BLaER1 treated with 17β-estradiol and CSF1 and Interleukin-3, amounts not matched to agents 10 nM and 100 nM (cell line): Measurements from ENCODE around the gene PLEKHN1.

Source experiments
- H3K27ac ChIP-seq, 11 experiments: shearing (Covaris generic); formaldehyde crosslinking; 2 replicates each; pipeline ENCODE4 v1.8.1; 2022
- H3K27me3 ChIP-seq, 11 experiments: shearing (Covaris generic); formaldehyde crosslinking; 2 replicates each; pipeline ENCODE4 v1.8.1; 2022
- H3K36me3 ChIP-seq, 11 experiments: shearing (Covaris generic); formaldehyde crosslinking; 2 replicates each; pipeline ENCODE4 v1.8.1; 2022
- H3K4me1 ChIP-seq, 10 experiments: shearing (Covaris generic); formaldehyde crosslinking; 2 replicates each; pipeline ENCODE4 v1.8.1; 2022
- H3K4me2 ChIP-seq, 11 experiments: shearing (Covaris generic); formaldehyde crosslinking; 2 replicates each; pipeline ENCODE4 v1.8.1; 2022
- H3K4me3 ChIP-seq, 10 experiments: shearing (Covaris generic); formaldehyde crosslinking; 2 replicates each; pipeline ENCODE4 v1.8.1; 2022
- H3K9ac ChIP-seq, 11 experiments: shearing (Covaris generic); formaldehyde crosslinking; 2 replicates each; pipeline ENCODE4 v1.8.1; 2022
- H3K9me3 ChIP-seq, 11 experiments: shearing (Covaris generic); formaldehyde crosslinking; replicated peaks in 1 of 11; 2 replicates each; pipeline ENCODE4 v1.8.1; 2022
- H4K20me1 ChIP-seq, 11 experiments: shearing (Covaris generic); formaldehyde crosslinking; 2 replicates each; pipeline ENCODE4 v1.8.1; 2022
- Cebpa-rat ChIP-seq, 11 experiments: shearing (Covaris generic); IDR thresholded peaks; 2 replicates each; pipeline ENCODE4 v1.8.1; 2022

The PLEKHN1 gene

DNA sequence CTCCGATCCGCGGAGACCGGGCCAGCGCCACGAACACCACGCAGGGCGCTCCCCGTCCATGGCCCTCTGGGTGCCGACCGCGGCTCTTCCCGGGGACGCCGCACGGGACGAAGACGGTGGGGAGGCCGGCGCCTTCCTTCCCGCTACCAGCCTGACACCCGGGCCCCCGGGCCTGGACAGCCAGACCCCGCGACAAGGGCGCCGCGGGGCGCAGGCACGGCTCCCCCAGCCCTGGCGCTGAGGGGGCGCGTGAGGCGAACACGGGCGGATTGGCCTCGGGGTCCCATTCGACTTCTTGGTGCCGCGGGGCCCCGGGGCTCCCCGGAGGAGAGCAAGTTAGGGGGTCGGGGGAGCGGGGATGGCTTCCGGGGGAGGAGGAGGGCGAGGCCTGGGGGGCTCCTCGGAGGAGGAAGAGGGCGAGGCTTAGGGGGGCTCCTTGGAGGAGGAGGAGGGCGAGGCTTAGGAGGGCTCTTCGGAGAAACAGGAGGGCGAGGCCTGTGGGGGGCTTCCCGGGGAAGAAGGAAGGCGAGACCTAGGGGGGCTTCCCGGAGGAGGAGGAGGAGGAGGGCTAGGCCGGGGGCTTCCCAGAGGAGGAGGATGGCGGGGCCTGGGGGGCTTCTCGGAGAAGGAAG lies 6.4 kb upstream of the PLEKHN1 start:
- TF ChIP-seq Cebpa-rat (IDR thresholded peaks at IDR 0.05): no peak
- Histone ChIP-seq H3K36me3 (peaks cover 23 to 50% (median 45%) of the 10 kb centered on the region in 11 experiments), H3K4me2 (peak overlapping the region; percentile 91 to 100 (median 97)), H4K20me1 (peaks cover 0 to 72% (median 51%) of the 10 kb centered on the region in 11 experiments; a peak in 19 of 22 replicates), H3K4me3 (peak overlapping the region; percentile 84 to 100 (median 96)), H3K4me1 (peaks cover 49 to 58% (median 52%) of the 10 kb centered on the region in 10 experiments), H3K9me3 (no peaks in the 10 kb centered on the region), H3K9ac (peak overlapping the region; percentile 70 to 92 (median 86)), H3K27me3 (peaks cover 6 to 17% (median 7%) of the 10 kb centered on the region in 11 experiments; a peak in 18 of 22 replicates), H3K27ac (peak overlapping the region; percentile 32 to 84 (median 70); a peak in 21 of 22 replicates)

DNA sequence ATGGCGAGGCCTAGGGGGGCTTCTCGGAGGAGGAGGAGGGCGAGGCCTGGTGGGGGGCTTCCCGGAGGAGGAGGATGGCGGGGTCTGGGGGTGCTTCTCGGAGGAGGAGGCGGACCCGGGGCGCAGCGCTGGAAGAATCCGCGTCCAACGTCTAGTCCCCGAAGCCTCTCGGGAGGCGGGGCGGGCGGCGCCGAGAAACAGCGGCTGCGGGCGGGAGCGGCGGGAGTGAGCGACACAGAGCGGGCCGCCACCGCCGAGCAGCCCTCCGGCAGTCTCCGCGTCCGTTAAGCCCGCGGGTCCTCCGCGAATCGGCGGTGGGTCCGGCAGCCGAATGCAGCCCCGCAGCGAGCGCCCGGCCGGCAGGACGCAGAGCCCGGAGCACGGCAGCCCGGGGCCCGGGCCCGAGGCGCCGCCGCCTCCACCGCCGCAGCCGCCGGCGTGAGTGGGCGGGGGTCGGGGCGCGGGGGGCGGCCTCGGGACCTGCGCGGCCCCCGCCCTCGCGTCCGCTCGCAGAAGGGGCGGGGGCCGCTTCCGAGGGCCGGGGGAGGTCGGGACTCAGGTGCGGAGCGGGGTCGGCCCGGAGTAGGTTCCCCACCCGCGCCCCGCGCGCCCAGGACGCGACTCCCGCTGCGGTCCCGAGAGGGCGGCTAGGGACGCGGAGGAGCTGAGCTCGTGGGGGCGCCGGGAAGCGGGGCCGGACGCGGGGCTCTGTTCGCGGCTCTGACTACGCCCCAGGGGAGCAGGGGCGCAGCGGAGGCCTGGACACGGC lies 5.7 kb upstream of the PLEKHN1 start, which contains the start of gene KLHL17:
TSS of gene KLHL17 (plus strand) at position 222 of the 769 bp plus-strand sequence. CDS start at position 332, 110 bp downstream.
- peak within 1 kb of the TSS; percentile 32 to 84 (median 70); a peak in 21 of 22 replicates for H3K27ac ChIP-seq

GRCh38 chr1:961132-961669 lies 5.1 kb upstream of the PLEKHN1 start:
- peak overlapping the region; percentile 91 to 100 (median 97) for H3K4me2 ChIP-seq
- no peak for TF ChIP-seq Cebpa-rat (IDR thresholded peaks at IDR 0.05)
- peak overlapping the region; percentile 84 to 100 (median 96) for H3K4me3 ChIP-seq
- H3K36me3 ChIP-seq: peaks cover 21 to 45% (median 35%) of the 10 kb centered on the region in 11 experiments
- H3K27me3 ChIP-seq: peaks cover 6 to 23% (median 11%) of the 10 kb centered on the region in 11 experiments; a peak in 19 of 22 replicates
- H3K9ac ChIP-seq: peak overlapping the region; percentile 70 to 92 (median 86)
- peak overlapping the region; percentile 32 to 75 (median 70); a peak in 17 of 22 replicates for H3K27ac ChIP-seq
- H3K4me1 ChIP-seq: peaks cover 43 to 55% (median 48%) of the 10 kb centered on the region in 10 experiments
- peaks cover 0 to 70% (median 45%) of the 10 kb centered on the region in 11 experiments; a peak in 19 of 22 replicates for H4K20me1 ChIP-seq
- H3K9me3 ChIP-seq: no peaks in the 10 kb centered on the region

More for the DNA sequence above, 5.7 kb upstream of the PLEKHN1 start, which contains the start of gene KLHL17:
- Histone ChIP-seq H3K4me2 (peak within 1 kb of the TSS; percentile 91 to 100 (median 97)), H3K36me3 (peaks cover 21 to 50% (median 41%) of the 10 kb centered on the region in 11 experiments), H4K20me1 (peaks cover 0 to 71% (median 45%) of the 10 kb centered on the region in 11 experiments; a peak in 19 of 22 replicates), H3K4me1 (peaks cover 43 to 55% (median 48%) of the 10 kb centered on the region in 10 experiments), H3K9me3 (no peaks in the 10 kb centered on the region), H3K27me3 (peaks cover 6 to 17% (median 7%) of the 10 kb centered on the region in 11 experiments; a peak in 18 of 22 replicates), H3K4me3 (peak within 1 kb of the TSS; percentile 84 to 100 (median 96)), H3K9ac (peak within 1 kb of the TSS; percentile 70 to 92 (median 86))
- no peak for TF ChIP-seq Cebpa-rat (IDR thresholded peaks at IDR 0.05)

- Histone ChIP-seq H3K27ac (no peak overlapping the region), H3K4me2 (no peak overlapping the region; a peak in 1 of 22 replicates), H3K27me3 (peaks cover 6 to 28% (median 15%) of the 10 kb centered on the region in 11 experiments; a peak in 19 of 22 replicates), H3K9me3 (no peaks in the 10 kb centered on the region), H3K4me1 (peaks cover 39 to 54% (median 46%) of the 10 kb centered on the region in 10 experiments), H4K20me1 (peaks cover 0 to 56% (median 31%) of the 10 kb centered on the region in 11 experiments; a peak in 19 of 22 replicates), H3K36me3 (peaks cover 11 to 31% (median 22%) of the 10 kb centered on the region in 11 experiments), H3K4me3 (no peak overlapping the region), H3K9ac (no peak overlapping the region)
- no peak for TF ChIP-seq Cebpa-rat (IDR thresholded peaks at IDR 0.05)
Measured at GRCh38 chr1:962381-963300, 3.6 kb upstream of the PLEKHN1 start.

DNA sequence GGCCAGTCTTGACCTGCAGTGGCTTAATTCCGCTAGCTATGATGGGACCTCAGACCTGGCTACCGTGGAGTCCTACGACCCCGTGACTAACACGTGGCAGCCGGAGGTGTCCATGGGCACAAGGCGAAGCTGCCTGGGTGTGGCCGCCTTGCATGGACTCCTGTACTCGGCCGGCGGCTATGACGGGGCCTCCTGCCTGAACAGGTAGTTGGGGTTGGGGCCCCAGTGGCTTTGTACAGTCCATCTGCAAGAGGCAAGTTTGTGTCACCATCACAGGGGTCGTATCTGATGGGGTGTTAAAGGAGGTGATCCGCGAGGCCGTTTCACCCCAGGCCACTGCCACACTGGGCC lies 3.0 kb upstream of the PLEKHN1 start:
- no peak overlapping the region for H3K4me3 ChIP-seq
- H3K9ac ChIP-seq: no peak overlapping the region
- no peak overlapping the region for H3K4me2 ChIP-seq
- peaks cover 0 to 57% (median 26%) of the 10 kb centered on the region in 11 experiments; a peak in 18 of 22 replicates for H4K20me1 ChIP-seq
- H3K36me3 ChIP-seq: peaks cover 11 to 31% (median 22%) of the 10 kb centered on the region in 11 experiments
- H3K27me3 ChIP-seq: peaks cover 6 to 34% (median 16%) of the 10 kb centered on the region in 11 experiments; a peak in 19 of 22 replicates
- no peak for TF ChIP-seq Cebpa-rat (IDR thresholded peaks at IDR 0.05)
- no peaks in the 10 kb centered on the region for H3K9me3 ChIP-seq
- no peak overlapping the region for H3K27ac ChIP-seq
- H3K4me1 ChIP-seq: peaks cover 35 to 50% (median 41%) of the 10 kb centered on the region in 10 experiments

- no peak overlapping the region for H3K27ac ChIP-seq
- TF ChIP-seq Cebpa-rat (IDR thresholded peaks at IDR 0.05): no peak
- H3K9me3 ChIP-seq: no peaks in the 10 kb centered on the region
- H3K27me3 ChIP-seq: peaks cover 6 to 34% (median 16%) of the 10 kb centered on the region in 11 experiments; a peak in 19 of 22 replicates
- no peak overlapping the region for H3K4me3 ChIP-seq
- peaks cover 0 to 58% (median 20%) of the 10 kb centered on the region in 11 experiments; a peak in 17 of 22 replicates for H4K20me1 ChIP-seq
- no peak overlapping the region for H3K9ac ChIP-seq
- peaks cover 32 to 48% (median 40%) of the 10 kb centered on the region in 10 experiments for H3K4me1 ChIP-seq
- peaks cover 11 to 31% (median 22%) of the 10 kb centered on the region in 11 experiments for H3K36me3 ChIP-seq
- no peak overlapping the region for H3K4me2 ChIP-seq
Measured at GRCh38 chr1:963746-964525, 2.3 kb upstream of the PLEKHN1 start.
